Measurements from ENCODE around the gene AGAP2. TPM values are rescaled to one million over a fixed set of nuclear protein-coding genes. Genes with fewer than 3 reads are reported as not detected.

Gene AGAP2
- total RNA-seq, 1 experiment from 2014 or later = 5.3 TPM

DNA sequence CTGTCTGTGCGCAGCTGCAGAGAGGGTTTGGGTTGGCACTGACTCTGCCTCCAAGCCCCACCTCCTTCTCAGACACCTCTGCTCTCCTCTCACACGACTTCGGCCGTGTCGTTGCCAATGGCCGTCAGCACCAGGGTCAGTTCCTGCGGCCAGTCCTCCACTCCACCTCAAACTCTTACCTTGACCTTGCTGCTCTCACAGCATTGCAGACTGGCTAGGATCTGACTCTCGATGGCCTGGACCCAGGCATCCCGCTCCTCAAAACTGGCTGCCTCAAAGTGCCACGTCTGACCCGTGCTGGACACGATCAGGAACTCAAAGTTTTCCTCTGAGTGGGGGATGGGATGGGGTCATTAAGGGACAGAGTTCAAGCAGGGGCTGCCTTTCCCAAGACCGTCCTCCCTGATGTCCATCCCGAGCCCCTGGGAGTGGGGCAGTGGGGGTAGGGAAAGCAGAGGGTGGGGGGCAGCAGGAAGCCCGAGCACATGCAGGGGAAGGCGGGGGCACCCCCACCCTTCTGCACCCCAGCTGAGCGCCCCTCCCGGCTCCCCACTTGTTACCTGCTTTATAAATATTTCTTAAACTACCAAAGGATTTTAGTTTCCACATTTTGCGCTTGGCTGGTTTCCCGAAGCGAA lies 10.7 kb downstream of the AGAP2 start:
- Histone ChIP-seq H3K23ac (ENCODE audit: insufficient read length, low read depth, low read length) (no peak overlapping the region), H2AK5ac (ENCODE audit: insufficient read length, low read length) (no peak overlapping the region), H2BK120ac (ENCODE audit: low read depth, low read length, poor library complexity, severe bottlenecking) (no peak overlapping the region), H4K5ac (ENCODE audit: insufficient read length, low read depth, low read length) (no peak overlapping the region), H2BK15ac (ENCODE audit: low read depth, low read length) (no peak overlapping the region), H3K27me3 (ENCODE audit: insufficient read depth, low read length) (peaks cover 20% of the 10 kb centered on the region; the same call in 1 of the 2 replicates), H3K18ac (ENCODE audit: insufficient read length, low read depth, low read length) (no peak overlapping the region), H3K79me1 (ENCODE audit: insufficient read depth, low read depth, low read length, poor library complexity, severe bottlenecking) (no peaks in the 10 kb centered on the region), H3K23me2 (ENCODE audit: insufficient read length, low read depth, low read length, poor library complexity, severe bottlenecking) (peaks cover 14% of the 10 kb centered on the region), H3K27ac (ENCODE audit: insufficient read length, low read depth, low read length) (no peak overlapping the region), H3K9ac (ENCODE audit: extremely low read depth, insufficient read length, low read length) (no peak overlapping the region), H3T11ph (ENCODE audit: low read length) (no peak overlapping the region), H2BK5ac (ENCODE audit: insufficient read length, low read length) (no peak overlapping the region), H3K56ac (ENCODE audit: insufficient read length, low read depth, low read length) (no peak overlapping the region), H4K8ac (replicated peaks; ENCODE audit: insufficient read length, low read depth, low read length) (no peak overlapping the region), H3K4me1 (ENCODE audit: insufficient read depth, low read length) (no peaks in the 10 kb centered on the region; the same call in 1 of the 2 replicates), H3K4ac (ENCODE audit: low read depth, low read length) (no peak overlapping the region), H4K20me1 (ENCODE audit: control insufficient read depth, insufficient read depth, insufficient read length) (no peaks in the 10 kb centered on the region), H3K79me2 (ENCODE audit: insufficient read depth, low read length) (no peaks in the 10 kb centered on the region), H3K9me3 (ENCODE audit: control insufficient read depth, low read depth, low read length) (no peaks in the 10 kb centered on the region), H2BK20ac (ENCODE audit: low read depth, low read length, poor library complexity, severe bottlenecking) (no peak overlapping the region), H3K14ac (ENCODE audit: insufficient read depth, low read length) (no peak overlapping the region), H2BK12ac (ENCODE audit: insufficient read length, low read depth, low read length) (no peak overlapping the region), H3K4me2 (ENCODE audit: insufficient read depth, insufficient read length, low read length) (peak overlapping the region; percentile 96), H2AFZ (ENCODE audit: low read length) (no peak overlapping the region), H4K91ac (ENCODE audit: insufficient read length, low read depth, low read length) (no peak overlapping the region)
- no peaks in the 10 kb centered on the region; a peak in 1 of 5 replicates for H3K9me3 Mint-ChIP-seq
- H3K36me3 Mint-ChIP-seq (ENCODE audit: insufficient read depth in 1 of 3, low read depth in 3 of 3) = peaks cover 0 to 2% (median 0%) of the 10 kb centered on the region in 3 experiments; a peak in 1 of 7 replicates
- peaks cover 12 to 17% of the 10 kb centered on the region in 2 experiments for H3K4me1 Mint-ChIP-seq
- no CpG with 5 or more reads among the region's 21 CpGs for WGBS (ENCODE audit: extremely low coverage, insufficient read length, low lambda C conversion rate)
- peak; percentile 89 for DNase-seq
- no peak overlapping the region for H3K27ac Mint-ChIP-seq
- peak overlapping the region; percentile 73 to 78 for H3K4me3 Mint-ChIP-seq
- TF ChIP-seq, protein P1, sequence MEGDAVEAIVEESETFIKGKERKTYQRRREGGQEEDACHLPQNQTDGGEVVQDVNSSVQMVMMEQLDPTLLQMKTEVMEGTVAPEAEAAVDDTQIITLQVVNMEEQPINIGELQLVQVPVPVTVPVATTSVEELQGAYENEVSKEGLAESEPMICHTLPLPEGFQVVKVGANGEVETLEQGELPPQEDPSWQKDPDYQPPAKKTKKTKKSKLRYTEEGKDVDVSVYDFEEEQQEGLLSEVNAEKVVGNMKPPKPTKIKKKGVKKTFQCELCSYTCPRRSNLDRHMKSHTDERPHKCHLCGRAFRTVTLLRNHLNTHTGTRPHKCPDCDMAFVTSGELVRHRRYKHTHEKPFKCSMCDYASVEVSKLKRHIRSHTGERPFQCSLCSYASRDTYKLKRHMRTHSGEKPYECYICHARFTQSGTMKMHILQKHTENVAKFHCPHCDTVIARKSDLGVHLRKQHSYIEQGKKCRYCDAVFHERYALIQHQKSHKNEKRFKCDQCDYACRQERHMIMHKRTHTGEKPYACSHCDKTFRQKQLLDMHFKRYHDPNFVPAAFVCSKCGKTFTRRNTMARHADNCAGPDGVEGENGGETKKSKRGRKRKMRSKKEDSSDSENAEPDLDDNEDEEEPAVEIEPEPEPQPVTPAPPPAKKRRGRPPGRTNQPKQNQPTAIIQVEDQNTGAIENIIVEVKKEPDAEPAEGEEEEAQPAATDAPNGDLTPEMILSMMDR (conservative IDR thresholded peaks at IDR 0.05) = no peak
- peaks cover 95% of the 10 kb centered on the region for H3K27me3 Mint-ChIP-seq (ENCODE audit: low read depth)

Measured in H9 (cell line).